Aorta (tissue), 5 donors: ENCODE measurements around the gene NPS. TPM values are rescaled to one million over a fixed set of nuclear protein-coding genes. Genes with fewer than 3 reads are reported as not detected.

Source experiments
- ATAC-seq: fragments of 200-7000 bp; cut with Tn5 transposase; one replicate; pipeline ENCODE4 v1.9.1; 2022; ENCODE audit warnings: moderate library complexity; ENCODE audit not compliant: low FRiP score
- DNase-seq, 2 donors: peaks; one replicate each; pipeline ENCODE4 v3.0.0-alpha.2; 2020
- H3K27ac ChIP-seq, 2 donors: one replicate each; pipeline ENCODE4 v1.5.1; 2013; ENCODE audit warnings: low read length in 2 of 2, mild to moderate bottlenecking in 2 of 2, moderate library complexity in 2 of 2, control low read depth in 1 of 2, inconsistent platforms in 1 of 2, low read depth in 1 of 2
- H3K27me3 ChIP-seq, 2 donors: one replicate each; pipeline ENCODE4 v1.6.1; 2013; ENCODE audit warnings: control low read depth in 1 of 2, low read length in 1 of 2, mild to moderate bottlenecking in 1 of 2, moderate library complexity in 1 of 2; ENCODE audit not compliant: insufficient read depth in 2 of 2, control insufficient read depth in 1 of 2
- H3K36me3 ChIP-seq, 2 donors: one replicate each; pipeline ENCODE4 v1.6.1; 2013; ENCODE audit warnings: control low read depth in 1 of 2, low read length in 1 of 2, mild to moderate bottlenecking in 1 of 2; ENCODE audit not compliant: insufficient read depth in 2 of 2, control insufficient read depth in 1 of 2
- H3K4me1 ChIP-seq, 2 donors: one replicate each; pipeline ENCODE4 v1.6.1; 2013; ENCODE audit warnings: low read length in 2 of 2, control low read depth in 1 of 2, mild to moderate bottlenecking in 1 of 2, moderate library complexity in 1 of 2; ENCODE audit not compliant: insufficient read depth in 2 of 2, control insufficient read depth in 1 of 2
- H3K4me3 ChIP-seq, 2 donors: one replicate each; pipeline ENCODE4 v1.5.1; 2013; ENCODE audit warnings: low read length in 2 of 2, control low read depth in 1 of 2, mild to moderate bottlenecking in 1 of 2
- H3K9me3 ChIP-seq: one replicate; pipeline ENCODE4 v1.6.1; 2013; ENCODE audit warnings: mild to moderate bottlenecking, low read length; ENCODE audit not compliant: control insufficient read depth
- WGBS, 2 donors: extraction: QIAGEN DNeasy Blood & Tissue Kit; methylation state at CpG; one replicate each; pipeline ENCODE4 v1.1.7; 2013; 5-methylcytosine and 5-hydroxymethylcytosine counted together
- intact Hi-C, 2 donors: fragments of 100-400 bp; cut with DNase I; formaldehyde crosslinking; loops; one replicate each; pipeline versions ENCODE4 v1.14.2 to v1.15.0; 2022
- long read RNA-seq, 2 donors: library from polyadenylated mRNA; unstranded; transcript quantifications; one replicate each; pipeline ENCODE4 v2.0.0, GENCODE V29; 2020 to 2021
- polyA plus RNA-seq, 2 donors: library from polyadenylated mRNA; stranded (reverse); fragments of 200-250 nt; gene quantifications; one replicate each; pipeline ENCODE4 v1.2.3, GENCODE V29; 2013
- total RNA-seq, 2 donors: library from RNA; stranded (reverse); fragmentation: NEBNext Ultra II Directional; extraction: Animal tissue kit (Norgen Biotek cat#: 25700); gene quantifications; one replicate each; pipeline ENCODE4 v1.2.1, GENCODE V29; 2021
- donor health status: healthy with polysubstance abuse.
- donor health status: Bipolar disorder and iron deficiency.
- donor health status: DM: no; HTN: no; CAD: no.
- donor health status: DM: no; HTN: no; CAD: no.
- donor health status: DM: yes; HTN: yes; CAD: no.

NPS gene, protein sequence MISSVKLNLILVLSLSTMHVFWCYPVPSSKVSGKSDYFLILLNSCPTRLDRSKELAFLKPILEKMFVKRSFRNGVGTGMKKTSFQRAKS
- total RNA-seq (not detected), polyA plus RNA-seq (not detected)
- long read RNA-seq, donor 1 = 0 reads
- long read RNA-seq, donor 2 = 0 reads

DNA sequence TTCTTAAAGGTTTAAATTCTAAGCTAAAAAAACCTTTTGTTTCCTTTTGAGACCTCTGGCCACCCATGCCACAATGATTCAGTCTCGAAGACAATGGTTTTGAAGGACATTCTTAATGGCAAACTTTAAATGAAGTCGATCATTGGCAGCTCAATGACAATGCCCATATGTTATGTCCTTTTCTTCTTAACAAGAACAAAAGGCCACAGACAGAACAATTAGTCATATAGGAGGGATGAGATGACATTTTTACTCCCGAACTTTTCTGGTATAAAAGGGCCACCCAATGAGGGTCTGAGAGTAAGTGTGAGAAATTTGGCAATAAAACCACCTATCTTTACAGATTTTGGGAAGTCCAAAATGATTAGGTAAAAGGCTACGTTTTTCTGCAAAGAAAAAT lies at the start of gene NPS:
NPS (plus strand) TSS at position 301 of the 400 bp plus-strand sequence; CDS start at position 361, 60 bp downstream.
- no peaks in the 10 kb centered on the region for H3K27me3 ChIP-seq
- H3K4me3 ChIP-seq = no peak within 1 kb of the TSS
- no peaks in the 10 kb centered on the region for H3K36me3 ChIP-seq
- H3K4me1 ChIP-seq = no peaks in the 10 kb centered on the region
- intact Hi-C loops = no loop called here
- H3K27ac ChIP-seq = no peak within 1 kb of the TSS
- no peak for ATAC-seq
- 51 to 54% methylated on average over 4 of the region's 4 CpGs for WGBS, 2 donors
- peaks cover 3% of the 10 kb centered on the region for H3K9me3 ChIP-seq
- DNase-seq = no peak

DNA sequence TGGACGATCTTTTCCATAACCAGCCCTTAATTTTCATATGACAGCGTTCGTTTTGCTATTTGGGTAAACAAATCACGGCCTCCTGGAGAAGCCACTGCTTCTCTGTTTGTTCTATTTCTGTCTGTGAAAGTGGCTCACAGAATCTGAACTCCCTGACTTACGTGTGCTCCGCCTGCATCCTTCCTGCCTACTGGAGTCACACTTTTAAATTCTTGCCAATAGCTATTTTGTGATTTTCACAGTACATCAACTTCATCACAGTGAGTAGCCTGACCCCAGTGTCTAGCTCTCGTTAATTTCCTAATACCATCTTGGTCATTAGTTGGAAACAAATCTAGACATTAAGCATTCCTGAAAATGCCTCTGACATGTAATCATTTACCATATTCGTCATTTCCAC lies 49.0 kb upstream of the NPS start:
- intact Hi-C loops = no loop called here
- H3K4me1 ChIP-seq = no peaks in the 10 kb centered on the region
- ATAC-seq (no peak), DNase-seq (no peak)
- no peak overlapping the region for H3K27ac ChIP-seq
- H3K36me3 ChIP-seq = no peaks in the 10 kb centered on the region
- WGBS, 2 donors = 73 to 74% methylated on average over 8 of the region's 8 CpGs
- H3K9me3 ChIP-seq = peaks cover 3% of the 10 kb centered on the region
- no peak overlapping the region for H3K4me3 ChIP-seq
- H3K27me3 ChIP-seq = no peaks in the 10 kb centered on the region

DNA sequence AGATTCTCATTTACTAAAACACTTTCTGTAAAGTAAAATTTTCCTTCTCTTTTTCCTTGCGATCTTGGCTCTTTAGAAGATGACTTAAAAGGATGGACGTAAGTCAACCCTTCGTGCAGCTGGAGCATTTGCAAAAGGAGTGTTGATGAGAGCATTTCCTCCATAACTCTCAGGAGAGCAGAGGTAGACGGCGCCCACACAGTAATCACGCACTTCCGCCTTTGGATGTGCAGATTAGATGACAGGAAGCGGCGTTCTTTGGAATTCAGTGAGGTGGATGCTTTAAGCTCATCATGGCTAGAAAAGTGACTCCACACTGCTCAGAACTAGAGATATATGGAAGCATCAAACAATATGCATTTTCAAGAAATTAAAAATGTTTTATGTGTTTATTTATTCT lies 43.0 kb upstream of the NPS start:
- no peaks in the 10 kb centered on the region for H3K36me3 ChIP-seq
- H3K9me3 ChIP-seq = peaks cover 3% of the 10 kb centered on the region
- 66 to 67% methylated on average over 9 of the region's 9 CpGs for WGBS, 2 donors
- H3K4me3 ChIP-seq = no peak overlapping the region
- no peak for ATAC-seq
- DNase-seq = no peak
- intact Hi-C loops = no loop called here
- H3K27ac ChIP-seq = no peak overlapping the region
- H3K27me3 ChIP-seq = no peaks in the 10 kb centered on the region
- H3K4me1 ChIP-seq = no peaks in the 10 kb centered on the region

DNA sequence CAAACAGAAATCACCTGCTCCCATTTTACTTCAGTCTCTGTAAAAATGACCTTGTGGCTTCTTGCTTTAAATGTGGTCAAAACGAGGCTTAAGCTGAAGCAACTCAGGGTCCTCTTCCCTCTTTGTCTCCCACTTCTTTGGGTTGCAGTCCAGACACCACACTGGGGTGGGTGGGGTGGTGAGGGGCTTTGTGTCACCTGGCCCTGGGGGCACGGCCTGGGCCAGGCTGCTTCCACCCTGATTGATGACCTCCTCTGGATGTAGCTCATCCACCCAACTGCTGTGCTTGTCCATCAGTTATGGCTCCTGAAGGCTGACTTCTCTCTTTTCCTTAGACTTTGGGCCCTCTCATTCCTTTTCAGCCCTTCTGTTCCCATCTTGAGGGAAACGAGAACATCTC lies 26.8 kb upstream of the NPS start:
- H3K4me1 ChIP-seq = no peaks in the 10 kb centered on the region
- 61 to 62% methylated on average over 3 of the region's 3 CpGs for WGBS, 2 donors
- intact Hi-C loops = no loop called here
- H3K9me3 ChIP-seq = no peaks in the 10 kb centered on the region
- DNase-seq = no peak
- no peaks in the 10 kb centered on the region for H3K36me3 ChIP-seq
- H3K27ac ChIP-seq = no peak overlapping the region
- H3K27me3 ChIP-seq = no peaks in the 10 kb centered on the region
- ATAC-seq = no peak
- H3K4me3 ChIP-seq = no peak overlapping the region

DNA sequence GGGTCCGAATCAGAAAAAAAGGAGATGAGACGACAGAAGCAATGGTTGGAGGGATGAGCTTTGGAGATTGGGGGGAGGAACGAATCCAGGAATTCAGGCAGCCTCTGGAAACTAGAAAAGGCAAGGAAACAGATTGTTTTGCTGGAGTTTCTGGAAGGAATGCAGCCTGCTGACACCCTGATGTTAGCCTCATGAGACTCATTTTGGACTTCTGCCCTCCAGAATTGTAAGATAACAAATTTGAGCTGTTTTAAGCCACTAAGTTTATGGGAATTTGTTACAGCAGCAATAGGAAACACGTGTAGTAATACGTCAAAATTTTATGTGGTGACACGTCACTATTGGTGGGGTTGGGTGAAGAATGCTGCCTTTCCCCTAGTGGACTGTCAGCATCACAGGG lies 25.6 kb upstream of the NPS start:
- Histone ChIP-seq H3K9me3 (no peaks in the 10 kb centered on the region), H3K27ac (no peak overlapping the region), H3K4me1 (no peaks in the 10 kb centered on the region), H3K36me3 (no peaks in the 10 kb centered on the region), H3K4me3 (no peak overlapping the region), H3K27me3 (no peaks in the 10 kb centered on the region)
- no peak for DNase-seq
- 45 to 46% methylated on average over 6 of the region's 6 CpGs for WGBS, 2 donors
- intact Hi-C loops = no loop called here
- no peak for ATAC-seq

DNA sequence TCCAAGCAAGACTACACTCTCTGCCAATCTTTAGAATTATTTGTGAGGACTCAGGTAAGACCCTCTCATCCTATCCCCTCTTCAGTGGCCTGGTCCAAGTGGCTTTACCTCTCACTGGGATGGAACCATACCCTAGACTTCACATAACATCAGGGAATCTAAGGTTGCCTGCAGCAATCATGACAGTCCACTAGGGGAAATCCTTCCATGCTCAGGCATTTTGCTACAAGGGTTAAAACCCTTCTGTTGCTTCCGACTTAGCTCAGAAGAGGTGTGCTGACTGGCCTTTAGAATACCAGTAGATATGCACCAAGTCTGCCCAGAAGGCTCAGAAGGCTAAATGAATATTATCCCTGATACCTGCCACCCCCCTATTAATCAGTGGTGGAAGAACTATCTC lies 24.9 kb upstream of the NPS start:
- intact Hi-C loops = no loop called here
- 17 to 27% methylated on average over 1 of the region's 1 CpG for WGBS, 2 donors
- no peaks in the 10 kb centered on the region for H3K27me3 ChIP-seq
- no peak overlapping the region for H3K27ac ChIP-seq
- no peaks in the 10 kb centered on the region for H3K36me3 ChIP-seq
- no peak for ATAC-seq
- H3K4me1 ChIP-seq = no peaks in the 10 kb centered on the region
- no peaks in the 10 kb centered on the region for H3K9me3 ChIP-seq
- no peak for DNase-seq
- no peak overlapping the region for H3K4me3 ChIP-seq

DNA sequence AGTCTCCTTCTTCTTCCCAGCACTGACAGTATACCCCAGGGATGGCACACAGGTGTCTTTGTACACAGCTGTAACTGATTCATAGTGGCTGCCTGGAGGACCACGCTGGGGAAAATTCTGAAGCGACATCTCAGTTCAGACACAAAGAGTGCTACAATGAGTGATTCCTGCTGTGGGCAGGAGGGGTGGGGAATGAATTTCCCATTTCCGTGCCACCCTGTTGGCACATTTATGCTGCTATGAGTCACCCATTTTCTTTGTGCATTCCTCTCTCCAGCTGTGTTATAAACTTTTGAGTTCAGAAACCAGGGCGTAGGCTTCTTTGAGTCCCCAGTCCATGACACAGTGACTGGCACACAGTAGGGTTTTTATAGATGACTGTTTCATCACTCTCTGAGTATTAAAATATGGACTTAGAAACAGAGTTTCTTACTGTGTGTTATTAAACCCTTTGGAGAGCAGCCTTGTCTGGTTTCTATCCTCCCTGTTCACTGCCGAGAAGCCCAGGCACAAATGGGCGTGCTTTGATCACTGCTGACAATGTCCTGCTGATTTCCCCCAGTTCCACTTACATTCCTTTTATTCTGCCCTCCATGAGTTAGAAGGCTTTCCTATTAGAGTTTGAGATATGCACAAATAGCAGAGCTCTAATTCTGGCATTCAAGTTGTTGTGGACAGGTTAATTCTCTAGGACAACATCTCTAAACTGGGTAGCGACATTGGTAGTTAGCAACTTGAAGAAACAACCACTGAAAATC lies 24.0 kb upstream of the NPS start:
- 54 to 57% methylated on average over 7 of the region's 7 CpGs for WGBS, 2 donors
- Histone ChIP-seq H3K9me3 (no peaks in the 10 kb centered on the region), H3K27me3 (no peaks in the 10 kb centered on the region), H3K4me3 (no peak overlapping the region), H3K4me1 (no peaks in the 10 kb centered on the region), H3K27ac (no peak overlapping the region), H3K36me3 (no peaks in the 10 kb centered on the region)
- DNase-seq = no peak
- no peak for ATAC-seq
- intact Hi-C loops = no loop called here

DNA sequence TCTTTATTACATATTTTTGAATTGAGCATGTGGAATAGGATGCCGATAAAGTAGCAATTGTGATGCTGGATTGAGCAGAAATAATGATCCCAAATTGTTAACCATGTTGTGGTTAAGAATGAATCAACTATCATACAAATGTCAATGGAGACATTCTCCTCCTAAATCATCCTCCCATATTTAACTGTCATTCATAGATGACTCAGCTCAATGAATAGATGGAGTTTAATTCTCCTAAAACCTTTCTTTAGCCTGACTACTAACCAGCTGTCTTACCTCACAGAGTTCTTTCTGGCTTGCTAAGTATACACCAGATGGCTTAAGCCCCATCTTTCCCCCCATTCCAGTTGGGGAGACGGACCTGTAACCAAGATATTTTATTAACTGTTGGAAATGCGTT lies 23.4 kb upstream of the NPS start:
- Histone ChIP-seq H3K27ac (no peak overlapping the region), H3K9me3 (no peaks in the 10 kb centered on the region), H3K4me1 (no peaks in the 10 kb centered on the region), H3K27me3 (no peaks in the 10 kb centered on the region), H3K4me3 (no peak overlapping the region), H3K36me3 (no peaks in the 10 kb centered on the region)
- no peak for DNase-seq
- intact Hi-C loops = no loop called here
- 79 to 82% methylated on average over 3 of the region's 3 CpGs for WGBS, 2 donors
- ATAC-seq = no peak

DNA sequence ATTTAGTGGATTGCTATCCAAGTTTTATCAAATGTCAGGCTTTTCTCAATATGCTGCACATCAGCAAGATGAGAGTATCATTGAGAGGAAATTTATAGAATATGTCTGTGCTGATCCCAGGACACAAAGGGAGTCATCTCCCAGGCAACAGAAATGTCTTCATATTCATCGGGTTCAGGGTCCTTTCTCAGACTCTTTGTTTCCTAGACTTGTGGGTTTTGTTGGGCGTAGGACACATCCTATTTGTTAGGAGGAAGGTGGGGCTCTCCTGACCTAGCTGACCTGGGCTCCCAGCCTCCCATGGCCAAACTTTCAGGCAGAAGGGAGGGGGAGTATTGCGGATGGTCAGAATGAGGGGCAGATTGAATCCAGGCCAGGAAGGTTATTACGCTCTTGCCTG lies 22.9 kb upstream of the NPS start:
- DNase-seq = no peak
- Histone ChIP-seq H3K36me3 (no peaks in the 10 kb centered on the region), H3K4me3 (no peak overlapping the region), H3K9me3 (no peaks in the 10 kb centered on the region), H3K4me1 (no peaks in the 10 kb centered on the region), H3K27ac (no peak overlapping the region), H3K27me3 (no peaks in the 10 kb centered on the region)
- no peak for ATAC-seq
- intact Hi-C loops = no loop called here
- WGBS, 2 donors = 79 to 82% methylated on average over 4 of the region's 4 CpGs
